Activated naive CD4-positive, alpha-beta T cell treated with Interleukin-2 at 50 U/mL for 16 hours (primary cell): ENCODE measurements around the gene IFNB1.
A peak's percentile ranks its signal among the peaks of the same experiment; 100 is the strongest.

ENCODE experiments used
- DNase-seq: peaks from one replicate; pipeline ENCODE4 v3.0.0-alpha.2; 2020

Gene IFNB1

GRCh38 chr9:21060919-21061561 lies 16.7 kb downstream of the IFNB1 start:
- DNase-seq = no peak

DNA sequence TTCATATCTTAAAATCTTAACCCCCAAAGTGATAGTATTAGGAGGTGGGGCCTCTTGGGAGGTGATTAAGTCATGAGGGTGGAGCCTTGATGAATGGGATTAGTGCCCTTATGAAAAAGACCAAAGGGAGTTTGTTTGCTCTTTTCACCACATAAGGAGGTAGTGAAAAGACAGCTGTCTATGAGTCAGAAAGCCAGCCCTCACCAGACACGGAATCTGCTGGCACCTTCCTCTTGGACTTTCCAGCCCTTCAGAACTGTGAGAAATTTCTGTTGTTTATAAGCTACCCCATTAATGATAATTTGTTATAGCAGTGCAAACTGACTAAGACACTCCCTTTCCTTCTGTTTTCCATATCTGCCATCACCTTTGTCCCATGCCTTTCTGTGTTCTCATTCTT lies 20.8 kb downstream of the IFNB1 start:
- no peak for DNase-seq

DNA sequence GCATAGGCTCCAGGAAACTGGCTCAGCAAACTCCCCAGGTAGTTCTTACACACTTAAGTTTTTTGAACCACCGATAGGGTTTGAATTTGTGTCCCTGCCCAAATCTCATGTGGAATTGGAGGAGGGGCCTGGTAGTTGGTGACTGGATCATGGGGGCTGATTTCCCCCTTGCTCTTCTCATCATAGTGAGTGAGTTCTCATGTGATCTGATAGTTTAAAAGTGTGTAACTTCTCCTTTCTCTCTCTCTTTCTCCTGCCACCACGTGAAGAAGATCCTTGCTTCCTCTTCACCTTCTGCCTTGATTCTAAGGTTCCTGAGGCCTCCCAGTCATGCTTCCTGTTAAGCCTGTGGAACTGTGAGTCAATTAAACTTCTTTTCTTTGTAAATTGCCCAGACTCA lies 23.9 kb downstream of the IFNB1 start:
- no peak for DNase-seq

DNA sequence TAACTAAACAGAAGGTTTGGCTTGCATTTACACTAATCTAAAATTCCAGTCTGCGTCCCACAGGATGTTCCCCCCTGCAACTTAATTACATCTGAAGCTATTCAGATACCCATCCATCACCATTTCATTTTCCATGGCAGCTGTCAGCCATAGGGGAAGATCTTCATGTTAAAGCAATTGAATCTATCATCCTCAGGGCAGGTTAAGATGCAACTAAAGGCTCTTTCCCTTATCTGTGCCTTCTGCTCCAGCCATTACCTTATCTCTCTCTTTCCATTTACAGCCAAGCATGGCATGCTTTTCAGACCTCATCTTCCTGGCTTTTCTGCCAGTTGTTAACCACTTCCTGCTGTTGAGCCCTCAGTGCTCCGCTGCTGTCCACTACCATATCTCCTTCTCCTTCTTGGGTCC lies 30.5 kb downstream of the IFNB1 start:
- DNase-seq = no peak

- DNase-seq = no peak
Measured at GRCh38 chr9:21043841-21044240, 33.9 kb downstream of the IFNB1 start.

DNA sequence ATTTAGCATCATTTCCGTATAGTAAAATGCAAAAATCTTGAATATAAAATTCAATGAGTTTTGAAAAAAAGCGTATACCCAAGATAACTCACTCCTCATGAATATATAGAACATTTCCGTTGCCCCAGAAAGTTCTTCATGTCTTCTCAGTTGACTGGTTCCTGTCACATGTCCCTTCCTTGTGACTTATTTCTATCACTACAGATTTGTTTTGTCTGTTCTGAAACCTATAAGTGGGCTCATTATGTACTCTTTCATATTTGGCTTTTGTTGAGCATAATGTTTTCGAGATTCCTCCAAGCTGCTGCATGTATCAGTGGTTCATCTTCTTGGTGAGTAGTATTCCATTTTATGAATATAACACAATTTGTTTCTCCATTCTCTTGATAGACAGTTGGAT lies 35.3 kb downstream of the IFNB1 start:
- DNase-seq = no peak

GRCh38 chr9:21039302-21039701 lies 38.4 kb downstream of the IFNB1 start:
- DNase-seq = no peak

DNA sequence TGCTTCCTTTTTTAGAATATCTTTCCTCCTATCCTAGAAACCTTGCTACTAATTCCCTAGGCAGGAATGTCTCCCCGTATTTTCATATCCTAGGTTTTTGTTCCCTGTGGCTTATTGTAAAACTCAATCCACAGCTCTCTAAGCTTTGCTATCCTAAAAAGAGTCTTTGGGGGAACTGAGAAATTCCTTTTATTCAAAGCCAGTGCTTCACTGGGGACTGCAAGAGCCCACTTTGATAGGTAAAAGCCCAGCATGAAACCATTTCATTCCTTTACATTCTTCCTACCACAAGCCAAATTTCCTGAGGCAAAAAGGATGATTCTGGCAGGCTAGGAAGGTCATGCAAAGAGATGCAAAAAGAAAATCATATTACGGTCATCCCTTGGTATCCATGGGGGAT lies 40.5 kb downstream of the IFNB1 start:
- DNase-seq = no peak

GRCh38 chr9:21031808-21032183 lies 45.9 kb downstream of the IFNB1 start:
- no peak for DNase-seq

- peak; percentile 66 for DNase-seq
Measured at GRCh38 chr9:21031091-21031807, 46.5 kb downstream of the IFNB1 start, which contains the start of gene HACD4. Gene HACD4, minus strand, starts transcription at chr9:21031640. Its CDS starts 50 bp downstream, at chr9:21031590.

DNA sequence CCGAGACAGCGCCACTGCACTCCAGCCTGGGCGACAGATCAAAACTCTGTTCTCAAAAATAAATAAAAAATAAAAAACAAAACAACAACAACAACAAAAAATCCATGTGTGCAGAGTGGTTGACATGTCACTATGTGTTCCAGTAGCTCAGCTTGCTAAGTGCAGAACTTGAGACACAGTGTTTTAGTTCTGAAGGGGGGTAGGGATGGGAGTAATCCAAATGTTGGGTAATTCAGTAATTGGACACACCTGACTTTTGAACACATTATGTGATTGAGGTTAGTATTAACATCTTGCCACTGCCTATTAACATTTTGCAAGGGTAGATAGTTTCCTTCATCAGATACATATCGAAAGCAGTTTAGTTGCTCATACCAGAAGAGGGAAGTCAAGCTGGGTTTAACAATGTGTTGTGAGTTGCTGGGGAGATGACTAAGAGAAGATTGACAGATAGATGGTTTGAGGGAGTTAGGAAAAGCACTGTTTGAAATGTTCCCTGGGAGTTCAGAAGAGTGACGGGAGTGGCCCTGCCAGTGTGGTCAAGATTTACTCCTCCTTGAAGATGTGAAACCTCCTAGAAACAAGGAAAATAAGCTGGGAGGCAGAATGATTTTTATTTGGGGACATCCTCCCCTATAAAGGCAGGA lies 47.2 kb downstream of the IFNB1 start:
- peak; percentile 5 for DNase-seq

GRCh38 chr9:21029661-21030060 lies 48.1 kb downstream of the IFNB1 start:
- DNase-seq = no peak

DNA sequence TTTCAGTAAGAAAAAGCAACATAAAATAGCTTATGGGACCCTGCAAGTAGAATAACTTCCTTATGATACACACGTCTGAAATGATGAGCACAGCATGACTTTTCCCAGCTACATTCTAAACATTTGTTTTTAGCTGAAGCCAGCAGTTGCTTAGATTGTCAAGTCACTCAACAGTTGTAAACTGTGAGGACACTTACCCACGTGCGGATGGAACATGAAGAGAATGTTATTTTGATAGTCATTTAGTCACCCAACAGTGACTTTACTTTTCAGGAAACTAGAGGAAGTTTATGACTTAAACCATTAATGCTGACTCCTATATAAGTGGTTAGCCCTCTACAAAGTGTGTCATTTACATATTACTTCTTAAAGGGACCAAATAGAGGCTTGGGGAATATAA lies 49.3 kb downstream of the IFNB1 start:
- no peak for DNase-seq

GRCh38 chr9:21027295-21027694 lies 50.4 kb downstream of the IFNB1 start:
- no peak for DNase-seq
